ENCODE measurements around the gene ADIPOR1. TPM values are rescaled to one million over a fixed set of nuclear protein-coding genes. Genes with fewer than 3 reads are reported as not detected.
"Not testable (repeated sequence)": the region's sequence is repeated elsewhere in the genome, so short reads cannot be mapped to it uniquely, and the experiment has no call there.

Gene ADIPOR1
- total RNA-seq, 1 donor from 2014 or later: 82.1 TPM

GRCh38 chr1:202938287-202938925 is 19.7 kb downstream of the ADIPOR1 start:
- no peak for DNase-seq (ENCODE audit: low read depth, low spot score)

GRCh38 chr1:202936409-202936808 is 21.7 kb downstream of the ADIPOR1 start:
- not testable (repeated sequence) for DNase-seq (ENCODE audit: low read depth, low spot score)

DNA sequence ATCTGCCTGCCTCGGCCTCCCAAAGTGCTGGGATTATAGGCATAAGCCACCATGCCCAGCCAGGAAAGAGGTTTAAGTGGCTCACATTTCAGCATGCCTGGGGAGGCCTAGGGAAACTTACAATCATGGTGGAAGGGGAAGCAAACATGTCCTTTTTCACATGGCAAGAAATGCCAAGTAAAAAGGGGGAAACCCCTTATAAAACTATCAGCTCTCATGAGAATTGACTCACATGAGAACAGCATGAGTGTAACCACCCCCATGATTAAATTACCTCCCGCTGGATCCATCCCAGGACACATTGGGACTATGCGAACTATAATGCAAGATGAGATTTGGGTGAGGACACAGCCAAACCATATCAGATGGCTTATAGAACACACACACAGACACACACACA is 22.3 kb downstream of the ADIPOR1 start:
- no peak for DNase-seq (ENCODE audit: low read depth, low spot score)

DNA sequence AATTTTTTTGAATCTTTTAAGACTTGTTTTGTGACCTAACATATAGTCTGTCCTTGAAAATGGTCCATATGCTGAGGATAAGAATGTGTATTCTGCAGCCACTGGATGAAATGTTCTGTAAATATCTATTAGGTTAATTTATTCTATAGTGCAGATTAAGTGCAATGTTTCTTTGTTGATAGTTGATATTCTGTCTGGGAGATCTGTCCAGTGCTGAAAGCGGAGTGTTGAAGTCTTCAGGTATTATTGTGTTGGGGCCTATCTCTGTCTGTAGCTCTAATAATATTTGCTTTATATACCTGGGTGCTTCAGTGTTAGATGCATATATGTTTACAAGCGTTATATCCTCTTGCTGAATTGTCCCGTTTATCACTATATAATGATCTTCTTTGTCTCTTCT is 23.4 kb downstream of the ADIPOR1 start:
- no peak for DNase-seq (ENCODE audit: low read depth, low spot score)

DNA sequence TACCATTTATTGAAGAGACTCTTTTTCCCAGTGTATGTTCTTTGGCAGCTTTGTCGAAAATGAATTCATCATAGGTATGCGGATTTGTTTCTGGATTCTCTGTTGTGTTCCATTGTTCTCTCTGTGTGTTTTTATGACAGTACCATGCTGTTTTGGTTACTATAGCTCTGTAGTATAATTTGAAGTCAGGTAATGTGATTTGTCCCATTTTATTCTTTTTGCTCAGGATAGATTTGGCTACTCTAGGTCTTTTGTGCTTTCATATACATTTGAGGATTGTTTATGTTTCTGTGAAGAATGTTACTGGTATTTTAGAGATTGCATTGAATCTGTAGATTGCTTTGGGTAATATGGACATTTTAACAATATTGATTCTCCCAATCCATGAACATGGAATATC is 25.6 kb downstream of the ADIPOR1 start:
- DNase-seq (ENCODE audit: low read depth, low spot score): no peak

DNA sequence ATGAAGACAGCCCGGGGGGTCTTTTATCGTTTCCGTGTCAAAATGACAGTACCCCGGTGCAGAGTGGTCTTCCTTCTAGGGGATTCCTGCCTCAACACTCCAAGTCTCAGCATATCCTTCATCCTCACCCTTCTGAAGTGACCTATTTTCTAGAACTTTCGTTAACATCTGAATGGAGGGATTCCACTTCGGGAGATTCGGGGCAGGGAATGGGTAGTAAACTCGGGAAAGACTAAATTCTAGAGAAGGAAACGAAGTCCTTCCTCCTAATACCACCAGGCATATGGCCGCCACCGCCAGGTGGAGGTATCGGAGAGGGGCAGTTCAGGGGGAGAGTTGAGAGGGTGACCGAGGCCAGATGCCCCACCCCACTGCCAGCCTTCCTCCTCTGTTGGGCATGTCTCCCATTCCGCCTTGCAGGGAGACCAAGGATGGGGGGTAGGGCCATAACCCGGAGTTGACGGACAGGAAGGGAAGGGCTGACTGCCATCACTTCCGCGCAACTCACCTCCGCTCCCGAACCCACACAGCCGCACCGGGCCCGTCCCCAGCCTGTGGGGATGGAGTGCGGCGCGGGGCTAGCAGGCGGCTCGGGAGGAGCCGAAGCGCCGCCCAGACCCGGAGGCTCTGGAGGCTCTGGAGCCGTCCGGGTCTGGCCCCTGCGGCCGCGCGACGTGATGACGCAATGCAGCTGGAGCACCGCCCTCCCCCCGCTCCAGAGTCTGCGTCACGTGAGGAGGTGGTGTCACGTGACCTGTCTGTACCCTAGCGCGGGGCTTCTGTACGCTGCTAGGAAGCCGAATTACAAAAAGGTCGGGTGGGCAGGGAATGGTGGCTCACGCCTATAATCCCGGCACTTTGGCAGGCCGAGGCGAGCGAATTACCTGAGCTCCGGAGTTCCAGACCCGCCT is 31.3 kb downstream of the ADIPOR1 start, which contains the start of gene KLHL12:
Gene KLHL12 (minus strand): TSS at position 654 of the 911 bp plus-strand sequence. CDS start 2,072 bp downstream, outside the sequence.
- DNase-seq (ENCODE audit: low read depth, low spot score): peak; percentile 90

DNA sequence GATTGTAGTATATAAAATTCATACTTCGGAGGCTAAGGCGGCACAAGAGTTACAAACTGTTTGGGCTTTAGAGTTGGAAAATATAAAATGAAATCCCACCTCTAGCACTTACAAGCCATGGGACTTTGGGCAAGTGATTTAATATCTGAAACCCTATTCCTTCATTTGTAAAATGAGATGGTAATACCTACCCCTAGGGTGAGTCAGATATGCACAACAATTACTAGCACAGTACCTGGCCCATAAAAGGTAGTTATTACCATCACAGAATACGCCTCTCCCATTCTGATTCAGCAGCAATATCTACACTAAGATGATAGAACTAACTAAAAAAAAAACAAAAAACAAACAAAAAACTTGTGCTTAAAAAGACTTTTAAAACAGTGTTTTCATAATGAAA is 34.6 kb downstream of the ADIPOR1 start:
- DNase-seq (ENCODE audit: low read depth, low spot score): no peak

GRCh38 chr1:202919615-202920014 is 38.5 kb downstream of the ADIPOR1 start:
- no peak for DNase-seq (ENCODE audit: low read depth, low spot score)

GRCh38 chr1:202915146-202915545 is 43.0 kb downstream of the ADIPOR1 start:
- DNase-seq (ENCODE audit: low read depth, low spot score): no peak

- DNase-seq (ENCODE audit: low read depth, low spot score): not testable (repeated sequence)
Observed at GRCh38 chr1:202912476-202912875, 45.6 kb downstream of the ADIPOR1 start.

- DNase-seq (ENCODE audit: low read depth, low spot score): no peak
Observed at GRCh38 chr1:202909494-202909893, 48.6 kb downstream of the ADIPOR1 start.

- DNase-seq (ENCODE audit: low read depth, low spot score): no peak
Observed at GRCh38 chr1:202908998-202909397, 49.1 kb downstream of the ADIPOR1 start.

DNA sequence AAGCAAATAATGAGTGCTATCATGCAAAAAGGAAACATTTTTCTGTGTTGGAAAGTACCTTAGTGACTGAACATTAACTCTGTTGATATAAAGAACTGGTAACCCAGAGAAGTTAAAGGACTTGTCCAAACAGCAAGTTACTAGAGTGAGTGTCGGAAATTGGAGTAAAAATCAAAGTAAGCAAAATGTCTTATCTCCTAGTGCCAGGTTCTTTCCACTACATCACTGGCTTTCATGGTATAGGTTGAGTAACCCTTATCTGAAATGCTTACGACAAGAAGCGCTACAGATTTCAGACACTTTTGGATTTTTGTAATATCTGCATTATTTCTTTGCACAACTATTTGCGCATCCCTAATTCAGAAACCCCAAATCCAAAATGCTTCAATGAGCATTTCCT is 52.8 kb downstream of the ADIPOR1 start:
- DNase-seq (ENCODE audit: low read depth, low spot score): no peak

- not testable (repeated sequence) for DNase-seq (ENCODE audit: low read depth, low spot score)
Observed at GRCh38 chr1:202903808-202904207, 54.3 kb downstream of the ADIPOR1 start.

DNA sequence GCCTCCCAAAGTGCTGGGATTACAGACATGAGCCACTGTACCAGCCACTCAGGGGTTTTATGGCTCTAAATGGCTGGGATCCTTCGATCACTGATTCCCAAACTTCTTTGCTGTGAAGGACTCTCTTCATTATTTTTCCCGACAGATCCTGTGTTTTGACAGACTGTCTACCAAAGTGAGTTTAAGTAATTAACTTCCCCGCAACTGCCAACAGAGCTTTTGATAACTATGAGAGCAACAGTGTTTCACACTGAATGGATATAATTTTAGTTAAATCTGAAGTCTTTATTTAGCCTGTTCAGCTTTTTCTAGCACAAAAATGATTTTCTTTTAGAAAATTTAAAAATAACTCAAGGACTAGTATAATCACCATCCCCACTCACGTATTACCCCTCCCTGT is 56.6 kb downstream of the ADIPOR1 start:
- DNase-seq (ENCODE audit: low read depth, low spot score): no peak

- DNase-seq (ENCODE audit: low read depth, low spot score): no peak
Observed at GRCh38 chr1:202892501-202892900, 65.6 kb downstream of the ADIPOR1 start.

Other genes with a start within 250 kb of the ADIPOR1 start
- gene SYT2, start 247.9 kb downstream of the ADIPOR1 start, total RNA-seq: not detected in 2 replicates
- 55.8 and 57.1 TPM in 2 replicates for gene KDM5B, start 149.9 kb downstream of the ADIPOR1 start, total RNA-seq
- gene PCAT6, start 147.4 kb downstream of the ADIPOR1 start, total RNA-seq: 0.26 and 0.28 TPM in 2 replicates
- 9.4 and 11.5 TPM in 2 replicates for gene RABIF, start 69.2 kb downstream of the ADIPOR1 start, total RNA-seq
- gene KLHL12, start 31.1 kb downstream of the ADIPOR1 start, total RNA-seq: 33.1 and 34.7 TPM in 2 replicates
- 24.3 and 32.6 TPM in 2 replicates for gene CYB5R1, start 8.9 kb upstream of the ADIPOR1 start, total RNA-seq
- 97.8 and 113 TPM in 2 replicates for gene TMEM183A, start 49.1 kb upstream of the ADIPOR1 start, total RNA-seq
- gene PPFIA4, start 68.2 kb upstream of the ADIPOR1 start, total RNA-seq: 0.11 and 0.53 TPM in 2 replicates
- gene MYOG, start 127.7 kb upstream of the ADIPOR1 start, total RNA-seq: not detected in 2 replicates
- gene ADORA1, start 169.4 kb upstream of the ADIPOR1 start, total RNA-seq: not detected in 2 replicates
- gene MYBPH, start 217.5 kb upstream of the ADIPOR1 start, total RNA-seq: not detected in 2 replicates
- not detected in 2 replicates for gene CHI3L1, start 228.4 kb upstream of the ADIPOR1 start, total RNA-seq